GM21381 (cell line): ENCODE results near the gene SLC47A1.

Experiments
- ATAC-seq: cut with Tn5 transposase; IDR thresholded peaks from one replicate; pipeline ENCODE4 v1.9.1; 2021; ENCODE audit warnings: mild to moderate bottlenecking, moderate library complexity; ENCODE audit not compliant: unreplicated experiment

The SLC47A1 gene

DNA sequence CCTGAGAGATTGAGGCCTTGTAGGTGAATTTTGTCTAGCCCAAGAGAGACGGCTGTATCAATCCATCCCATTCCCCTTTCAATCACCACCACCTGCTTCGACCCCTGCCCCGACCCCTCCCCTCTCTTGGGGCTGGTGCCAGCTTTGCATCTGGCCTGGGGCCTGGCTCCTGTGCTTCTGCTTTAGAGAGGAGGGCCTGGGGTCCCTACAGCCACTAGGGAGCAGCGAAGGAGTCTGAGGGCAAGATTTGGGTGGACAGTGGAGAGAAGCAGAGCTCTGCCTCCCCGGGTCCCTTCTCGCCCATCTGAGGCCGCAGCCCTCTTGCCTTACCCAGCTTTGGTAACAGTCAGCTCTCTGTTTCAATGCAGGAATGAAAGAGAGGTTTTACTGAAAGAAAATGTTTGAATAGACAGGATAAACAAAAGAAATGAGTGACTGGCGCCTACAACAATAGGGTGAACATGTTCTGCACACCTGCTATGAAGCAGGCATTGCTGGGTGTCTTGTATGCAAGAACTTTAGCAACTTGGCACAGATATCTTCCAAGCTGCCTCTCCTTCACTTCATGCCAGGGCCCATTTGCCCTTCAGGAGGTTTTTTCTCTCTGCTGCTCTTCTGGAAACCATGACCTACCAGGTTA, 57.4 kb downstream of the SLC47A1 start:
- no peak for ATAC-seq

DNA sequence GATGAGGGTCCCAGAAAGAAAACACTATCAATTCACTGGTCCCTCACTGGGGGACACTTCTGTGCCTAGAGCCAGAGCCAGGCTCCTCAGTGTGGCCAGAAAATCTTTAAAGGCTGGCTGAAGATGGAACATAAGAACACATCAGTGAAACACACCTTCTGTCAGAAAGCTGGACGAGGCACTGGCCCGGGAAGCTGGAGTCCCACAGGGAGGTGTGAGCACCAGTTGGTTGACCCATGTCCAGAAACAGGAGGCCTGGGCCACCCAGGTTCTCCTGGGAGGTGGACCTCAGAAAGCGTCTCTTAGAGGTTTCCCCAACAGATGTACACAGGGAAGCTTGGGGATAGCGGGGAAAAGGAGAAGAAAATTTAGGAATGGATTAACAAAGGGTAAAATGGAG, 58.7 kb downstream of the SLC47A1 start:
- ATAC-seq: no peak

DNA sequence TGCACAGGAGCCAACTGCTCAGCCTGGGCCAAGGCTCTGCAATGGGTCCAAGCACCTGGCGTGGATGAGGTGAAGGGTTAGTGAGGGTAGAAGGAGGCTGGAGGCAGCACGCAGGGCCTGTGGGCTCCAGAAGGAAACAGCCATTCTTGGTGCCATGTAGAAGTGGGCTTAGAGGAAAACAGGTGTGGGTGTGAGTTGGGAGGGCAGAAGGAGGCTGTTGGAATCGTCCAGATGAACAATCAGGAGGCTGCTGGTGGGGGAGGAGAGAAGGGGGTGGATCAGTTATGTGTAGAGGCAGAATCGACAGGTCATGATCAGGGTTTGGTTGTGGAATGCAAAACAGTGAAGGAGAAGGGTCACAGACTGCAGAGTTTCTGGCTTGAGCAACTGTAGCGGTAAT, 63.2 kb downstream of the SLC47A1 start:
- ATAC-seq: no peak

DNA sequence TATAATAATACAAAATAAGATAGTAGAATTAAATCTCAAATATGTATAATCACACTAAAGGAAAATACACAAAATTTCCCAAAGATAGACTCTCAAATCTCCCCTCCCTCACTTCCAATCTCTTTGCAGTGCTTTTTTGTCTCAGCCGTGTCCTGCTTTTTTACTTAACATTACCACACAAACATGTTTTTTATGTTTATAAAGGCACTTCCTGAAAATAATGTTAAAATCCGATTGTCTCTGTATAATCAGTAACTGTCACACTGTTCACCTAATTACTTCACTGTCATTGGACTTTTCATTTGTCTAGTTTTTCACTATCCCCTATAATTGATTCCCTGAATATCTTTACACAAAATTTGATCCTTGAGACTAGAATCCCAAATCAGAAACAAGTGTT, 76.7 kb downstream of the SLC47A1 start:
- no peak for ATAC-seq

DNA sequence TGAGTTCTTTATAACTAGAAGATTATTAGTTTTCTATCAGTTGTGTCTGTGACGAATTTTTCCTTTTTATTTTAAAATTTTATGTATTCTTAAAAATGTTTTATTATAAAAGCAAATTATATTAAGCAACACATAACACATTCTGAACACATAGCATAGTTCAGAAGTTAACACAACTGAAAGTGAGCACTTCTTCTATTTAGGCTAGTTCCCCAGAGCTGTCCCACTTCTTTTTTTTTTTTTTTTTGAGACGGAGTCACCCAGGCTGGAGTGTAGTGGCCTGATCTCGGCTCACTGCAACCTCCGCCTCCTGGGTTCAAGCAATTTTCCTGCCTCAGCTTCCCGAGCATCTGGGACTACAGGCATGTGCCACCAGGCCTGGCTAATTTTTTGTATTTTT, 77.2 kb downstream of the SLC47A1 start:
- ATAC-seq: no peak

DNA sequence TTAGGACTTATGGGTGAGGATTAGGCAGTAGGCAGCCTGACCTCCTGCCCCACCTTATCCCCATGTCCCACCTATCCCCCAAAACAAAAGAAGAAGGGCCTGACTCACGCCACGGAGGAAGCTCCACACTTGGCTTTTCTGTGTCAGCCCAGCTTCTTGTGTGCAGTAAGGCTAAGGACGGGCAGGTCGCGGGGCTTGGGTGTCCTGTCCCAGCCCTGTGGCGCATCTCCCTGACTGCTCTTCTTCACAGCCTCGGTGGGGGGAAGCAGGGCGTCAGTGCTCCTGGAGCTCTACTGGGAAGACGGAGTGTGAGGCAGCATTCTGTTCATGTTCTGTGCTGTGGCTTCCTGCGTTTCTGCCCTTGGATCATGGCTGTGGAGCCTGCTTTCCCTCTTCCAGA, 80.3 kb downstream of the SLC47A1 start:
- ATAC-seq: no peak

DNA sequence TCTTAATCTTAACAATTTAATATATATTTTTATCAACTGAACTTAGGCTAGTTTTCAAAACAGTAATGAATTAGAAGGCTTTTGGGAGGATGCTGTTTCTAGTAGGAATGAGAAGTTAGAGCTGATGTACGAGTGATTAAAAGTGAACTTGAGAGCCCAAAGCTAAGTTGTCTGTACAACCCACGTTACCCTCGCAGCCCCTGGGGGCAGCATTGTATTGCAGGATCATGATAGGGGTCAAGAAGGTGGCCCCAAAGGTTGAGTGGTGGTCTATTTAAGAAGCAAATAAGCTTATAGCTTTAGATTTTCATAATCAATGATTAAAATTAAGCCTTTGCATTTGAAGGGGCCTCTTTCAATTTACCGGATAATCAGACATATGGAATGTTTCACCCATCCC, 81.2 kb downstream of the SLC47A1 start:
- no peak for ATAC-seq

DNA sequence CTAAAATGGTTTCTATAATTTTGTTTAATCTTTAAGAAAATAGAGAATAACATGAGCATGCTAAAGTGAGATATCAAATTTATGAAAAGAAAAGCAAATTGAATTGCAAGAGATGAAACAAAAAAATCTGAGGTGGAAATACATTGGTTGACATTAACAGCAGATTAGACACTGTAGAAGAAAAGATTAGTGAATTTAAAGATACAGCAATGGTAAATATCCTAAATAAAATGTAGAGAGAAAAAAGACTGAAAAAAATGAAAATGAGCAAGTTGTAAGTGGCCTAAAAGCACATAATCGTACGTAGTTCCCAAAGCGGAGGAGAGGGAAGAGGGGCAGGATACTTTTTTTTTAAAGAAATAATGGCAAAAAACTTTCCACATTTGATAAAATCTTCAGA, 84.4 kb downstream of the SLC47A1 start:
- ATAC-seq: no peak

DNA sequence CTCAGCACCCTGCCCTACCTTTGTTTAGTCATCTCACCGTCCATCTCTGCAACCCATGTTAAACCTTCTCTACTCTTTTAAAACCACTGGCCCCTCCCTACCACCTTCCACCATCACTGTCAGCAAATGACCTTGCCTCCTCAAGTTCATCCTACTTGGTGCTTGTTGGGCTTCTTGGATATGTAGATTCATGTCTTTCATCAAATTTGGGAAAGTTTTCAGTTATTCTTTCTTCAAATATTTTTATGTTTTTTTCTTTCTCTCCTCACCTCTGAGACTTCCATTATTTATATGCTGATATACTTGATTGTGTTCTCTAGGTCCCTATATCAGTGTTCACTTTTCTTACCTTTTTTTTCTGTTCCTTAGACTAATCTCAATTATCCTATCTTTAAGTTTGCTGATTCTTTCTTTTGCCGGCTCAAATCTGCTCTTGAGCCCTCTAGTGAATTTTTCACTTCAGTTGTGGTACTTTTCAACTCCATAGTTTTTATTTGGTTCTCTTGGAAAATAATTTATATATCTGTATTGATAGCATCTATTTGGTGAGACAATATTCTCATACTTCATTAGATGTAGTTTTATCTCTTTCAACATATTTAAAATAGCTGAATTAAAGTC, 86.2 kb downstream of the SLC47A1 start:
- no peak for ATAC-seq

DNA sequence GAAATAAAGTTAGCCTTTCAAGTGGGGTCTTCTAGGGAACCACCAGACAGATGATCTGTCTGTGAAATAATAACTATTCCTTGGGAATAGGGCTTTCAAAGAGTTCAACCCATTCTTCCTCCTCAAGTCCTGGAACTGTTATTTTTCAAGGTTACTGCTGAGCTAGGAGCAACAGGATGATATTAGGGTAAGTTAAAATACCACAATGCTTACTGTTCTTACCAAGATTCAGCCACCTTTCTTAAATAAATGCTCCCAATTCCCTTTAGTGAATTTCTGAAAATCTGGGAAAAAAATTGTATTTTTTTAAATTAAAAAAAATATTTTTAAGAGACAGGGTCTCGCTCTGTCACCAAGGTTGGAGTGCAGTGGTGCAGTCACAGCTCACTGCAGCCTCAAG, 88.0 kb downstream of the SLC47A1 start:
- no peak for ATAC-seq

DNA sequence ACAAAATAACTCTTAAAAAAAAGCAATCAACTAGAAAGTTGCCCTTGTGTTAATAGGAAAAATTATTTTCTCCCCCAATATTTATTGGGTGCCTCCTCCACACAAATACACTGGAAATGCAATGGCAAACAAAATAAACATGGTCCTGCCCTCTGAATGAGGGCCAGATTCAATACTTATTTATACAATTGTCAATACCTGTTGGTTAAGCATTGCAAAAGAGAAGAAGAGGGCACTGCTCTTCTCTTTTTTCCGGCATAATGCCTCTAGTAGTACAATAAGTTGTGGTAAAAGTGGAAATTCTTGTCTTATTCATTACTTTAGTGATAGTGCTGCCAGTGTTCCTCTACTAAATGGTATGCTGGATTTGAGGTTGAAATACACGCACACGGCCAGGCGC, 92.4 kb downstream of the SLC47A1 start:
- no peak for ATAC-seq
